GM21447 (cell line): ENCODE measurements around the gene TTC21B.
"Not testable (repeated sequence)": the region's sequence is repeated elsewhere in the genome, so short reads cannot be mapped to it uniquely, and the experiment has no call there.

ENCODE experiments used
- ATAC-seq: cut with Tn5 transposase; IDR thresholded peaks from one replicate; pipeline ENCODE4 v1.9.1; 2021; ENCODE audit not compliant: unreplicated experiment

Gene TTC21B

DNA sequence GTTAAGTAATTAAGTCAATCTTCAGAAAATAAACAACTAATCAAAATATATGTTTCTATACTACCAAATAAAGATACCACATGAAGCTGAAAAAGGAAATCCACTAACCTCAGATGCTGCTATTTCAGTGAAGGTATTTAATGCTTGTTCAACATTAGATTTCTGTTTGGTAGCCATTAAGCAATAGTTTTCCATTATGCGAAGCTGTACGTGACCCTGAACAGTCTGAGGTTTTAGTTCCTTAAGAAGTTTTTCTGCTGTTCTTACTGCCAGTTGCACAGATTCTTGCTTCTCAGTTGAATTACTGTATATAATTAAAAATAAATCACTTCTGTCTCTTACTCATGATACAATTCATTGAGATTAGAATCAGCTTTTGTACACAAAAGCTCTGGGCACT lies 65.4 kb downstream of the TTC21B start:
- no peak for ATAC-seq

DNA sequence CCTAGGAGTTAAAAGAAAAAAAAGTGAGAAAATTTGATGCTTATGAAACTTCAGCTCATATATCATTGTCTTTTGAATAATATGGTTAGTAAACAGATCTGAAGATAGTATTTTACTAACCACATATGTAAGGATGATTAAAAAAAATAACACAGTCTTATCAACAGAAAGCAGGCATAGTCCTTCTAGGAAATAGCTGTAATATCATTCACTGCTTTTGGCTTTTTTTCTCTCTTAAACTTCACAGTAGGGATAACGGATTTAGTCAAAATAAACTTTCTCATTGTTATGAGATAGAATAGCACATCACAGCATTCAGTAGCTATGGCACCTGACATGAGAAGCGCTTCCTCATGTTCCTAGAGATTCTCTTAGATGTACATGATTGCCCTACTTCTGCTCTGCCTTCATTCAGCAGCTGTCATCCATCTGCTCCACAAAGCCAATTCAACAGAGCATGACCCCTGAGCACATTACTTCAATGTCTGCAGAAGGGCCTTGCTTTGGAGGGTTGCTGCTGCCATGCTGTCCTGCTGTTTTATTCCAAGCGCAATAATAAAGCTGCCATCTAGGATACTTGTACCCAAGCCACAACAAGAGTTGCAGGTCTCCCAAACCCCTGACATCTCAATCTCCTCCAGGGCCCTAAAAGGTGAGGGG lies 67.0 kb downstream of the TTC21B start:
- ATAC-seq, result no peak

DNA sequence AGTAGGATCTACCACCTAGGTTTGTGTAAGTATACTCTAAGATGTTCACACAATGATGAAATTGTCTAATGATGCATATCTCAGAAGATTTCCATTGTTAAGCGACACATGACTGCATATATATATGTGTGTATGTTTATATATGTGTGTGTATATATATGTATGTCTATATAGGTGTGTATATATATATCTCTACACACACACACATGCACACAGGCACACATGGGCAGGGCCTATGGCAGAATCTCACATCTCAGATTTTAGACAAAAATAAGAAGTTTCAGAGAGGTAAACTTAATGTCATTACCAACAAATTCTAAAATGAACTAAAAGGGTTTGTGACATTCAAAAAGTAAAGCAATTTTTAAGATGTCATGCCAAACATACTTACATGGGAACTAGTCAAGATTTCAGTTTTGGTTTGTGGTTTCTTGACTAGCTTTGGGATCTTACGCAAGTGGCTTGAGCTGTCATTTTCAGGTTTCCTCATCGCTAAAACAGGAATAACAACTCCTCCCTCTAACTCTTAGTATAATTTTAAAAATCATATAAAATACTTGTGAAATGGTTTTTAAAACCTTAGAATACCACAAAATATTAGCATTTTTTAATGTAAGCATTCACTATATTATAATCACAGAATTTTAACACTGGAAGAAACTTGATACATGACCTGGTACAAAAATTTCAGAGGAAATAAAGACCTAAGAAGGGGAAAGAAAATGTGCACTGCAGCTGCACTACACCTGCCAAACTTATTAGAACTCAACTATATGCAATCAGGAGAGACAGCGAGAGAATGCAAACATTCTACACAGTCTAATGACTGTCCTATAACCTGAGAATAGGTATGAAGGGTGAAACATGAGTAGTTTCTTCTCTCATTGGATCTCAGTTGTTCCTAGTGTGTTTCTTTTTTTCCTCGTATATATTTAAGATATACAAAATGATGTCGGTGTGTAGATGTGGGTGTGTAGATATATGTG lies 75.7 kb downstream of the TTC21B start:
- peak; percentile 76 for ATAC-seq

DNA sequence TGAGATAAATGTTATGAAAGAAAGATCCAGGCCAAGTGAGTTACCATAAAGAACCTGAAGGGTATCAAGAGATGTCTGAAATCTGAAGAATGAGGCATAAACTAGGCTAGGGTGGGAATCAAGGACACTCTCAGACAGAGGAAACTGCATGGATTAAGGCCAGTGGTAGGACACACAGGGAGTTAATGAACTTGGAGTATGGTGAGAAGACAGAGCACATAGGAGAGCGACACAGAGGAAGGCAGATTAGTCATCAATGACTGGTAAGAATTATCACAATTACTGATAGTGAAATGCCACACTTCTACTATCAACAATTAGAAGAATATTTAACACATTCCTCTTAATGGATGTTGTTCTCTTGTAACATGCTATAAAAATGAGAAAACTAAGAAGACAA lies 76.9 kb downstream of the TTC21B start:
- no peak for ATAC-seq

DNA sequence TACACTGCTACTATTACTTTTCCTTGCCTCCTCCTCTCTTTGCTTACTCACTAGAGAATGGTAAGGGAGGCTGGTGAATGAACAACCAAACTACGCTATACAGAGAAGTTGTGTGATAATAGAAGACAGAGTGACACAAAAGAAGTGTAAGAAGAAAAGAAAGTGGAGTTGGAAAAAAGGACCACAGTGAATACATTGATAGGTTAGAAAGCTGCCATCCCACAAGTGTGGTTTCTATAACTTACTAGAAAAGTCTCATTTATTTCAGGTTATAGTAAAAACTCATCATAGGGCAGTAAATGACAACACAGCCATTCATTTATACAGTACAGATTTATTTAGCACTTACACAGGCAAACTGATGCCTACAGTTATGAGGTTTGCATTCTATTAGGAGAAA lies 77.3 kb downstream of the TTC21B start:
- ATAC-seq, result no peak

DNA sequence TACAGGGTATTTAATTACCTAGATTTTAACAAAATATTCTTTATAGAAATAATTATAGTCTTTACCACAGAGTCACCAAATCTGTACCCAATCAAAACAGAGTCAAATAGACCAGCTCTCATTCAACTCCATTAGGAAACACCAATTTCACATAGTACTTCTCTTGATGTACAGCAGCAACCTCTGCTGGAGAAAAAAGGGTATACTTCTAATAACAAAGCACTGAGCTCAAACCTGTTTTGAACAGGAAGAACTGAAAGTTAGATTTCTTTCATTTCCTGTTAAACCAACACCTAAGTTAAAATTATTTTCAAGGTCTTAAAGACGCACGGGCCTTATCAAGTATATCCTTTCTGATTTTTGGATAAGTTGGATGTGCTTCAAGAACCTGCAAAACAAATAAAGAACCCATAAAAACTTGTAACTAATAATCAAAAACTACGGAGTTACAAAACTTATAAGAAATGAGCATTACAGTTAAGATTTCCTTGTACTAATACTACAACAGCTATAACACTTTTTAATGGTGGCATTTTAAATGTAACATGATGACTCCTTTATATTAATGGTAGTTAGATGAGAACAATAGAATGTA lies 79.0 kb downstream of the TTC21B start:
- peak; percentile 89 for ATAC-seq

DNA sequence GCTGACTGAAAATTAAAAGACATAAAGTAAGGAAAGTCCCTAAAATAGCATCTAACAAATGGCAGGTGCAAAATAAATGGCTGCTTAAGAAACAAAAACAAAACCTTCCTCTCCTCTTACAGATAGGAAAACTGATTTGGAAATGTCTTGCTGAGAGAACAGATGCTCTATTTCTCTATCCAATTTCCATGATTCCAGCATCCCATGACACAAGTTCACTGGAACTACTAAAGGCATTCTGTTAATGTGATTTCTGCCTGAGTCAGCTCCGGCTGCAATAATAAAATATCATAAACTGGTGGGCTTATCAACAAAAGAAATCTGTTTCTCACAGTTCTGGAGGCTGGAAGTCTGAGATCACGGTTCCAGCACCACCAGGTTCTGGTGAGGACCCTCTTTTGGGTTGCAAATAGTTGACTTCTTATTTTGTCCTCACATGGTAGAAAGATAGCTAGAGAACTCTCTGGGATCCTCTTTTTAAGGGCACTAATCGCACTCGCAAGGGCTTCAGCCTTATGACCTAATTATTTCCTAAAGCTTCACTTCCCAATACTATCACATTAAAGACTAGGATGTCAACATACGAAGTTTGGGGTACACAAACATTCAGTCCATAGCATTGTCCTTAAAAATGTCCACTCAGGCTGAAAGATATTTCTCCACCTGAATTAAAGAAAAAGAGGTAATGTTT lies 81.3 kb downstream of the TTC21B start:
- ATAC-seq, result no peak

DNA sequence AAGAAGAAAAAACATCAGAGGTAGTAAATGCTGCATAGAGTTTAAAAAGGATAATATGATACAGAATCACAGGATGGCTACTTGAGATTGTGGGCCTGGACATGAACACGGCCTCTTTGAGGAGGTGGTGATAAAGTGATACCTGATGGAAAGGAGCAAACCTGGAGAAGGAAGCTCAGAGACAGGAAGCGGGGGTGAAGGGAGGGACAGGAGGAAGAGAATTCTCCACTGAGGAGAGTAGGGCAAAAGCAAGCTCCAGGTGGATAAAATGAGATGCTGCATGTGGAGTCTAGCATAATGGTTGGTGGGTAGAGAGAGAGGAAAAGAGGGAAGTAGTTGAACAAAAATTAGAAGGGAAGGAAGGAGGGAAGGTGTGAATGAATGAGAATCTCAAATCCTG lies 82.6 kb downstream of the TTC21B start:
- ATAC-seq, result no peak

DNA sequence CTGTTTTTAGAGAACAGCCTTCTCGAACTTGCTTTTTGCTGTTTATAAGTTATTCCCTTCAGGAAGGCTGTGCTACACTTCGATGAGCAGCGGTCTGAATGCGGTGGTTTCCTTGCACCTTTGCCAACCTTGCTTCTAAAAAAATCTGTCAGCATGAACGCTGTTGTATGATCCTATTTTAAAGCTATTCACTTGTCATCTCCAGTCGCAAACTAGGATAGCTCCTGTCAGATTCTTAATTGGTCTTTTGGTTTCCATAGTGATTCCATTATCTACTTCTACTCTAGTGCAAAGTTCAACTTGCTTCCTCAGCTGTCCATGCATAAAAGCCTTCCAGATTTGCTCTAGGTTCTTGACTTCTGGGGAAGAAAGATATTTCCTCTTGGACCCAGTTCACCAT lies 83.2 kb downstream of the TTC21B start:
- no peak for ATAC-seq

DNA sequence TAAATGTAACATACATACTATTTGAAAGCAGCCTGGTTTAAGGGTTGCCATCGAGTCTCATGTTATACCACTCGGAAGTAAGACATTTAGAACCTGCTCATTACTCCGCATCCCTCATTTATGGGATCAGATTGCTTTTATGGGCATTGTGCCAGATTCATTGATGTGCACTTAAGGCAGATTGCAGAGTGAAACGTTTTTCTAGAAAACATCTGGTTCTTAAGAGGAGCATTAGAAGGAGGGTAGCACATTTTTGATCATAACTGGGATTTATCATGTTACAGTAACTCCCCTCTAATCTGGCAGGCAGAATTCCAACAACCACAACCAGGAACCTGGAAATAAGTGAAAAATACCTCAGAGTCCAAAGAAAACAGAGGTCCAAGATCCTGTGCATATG lies 85.4 kb downstream of the TTC21B start:
- ATAC-seq, result no peak

DNA sequence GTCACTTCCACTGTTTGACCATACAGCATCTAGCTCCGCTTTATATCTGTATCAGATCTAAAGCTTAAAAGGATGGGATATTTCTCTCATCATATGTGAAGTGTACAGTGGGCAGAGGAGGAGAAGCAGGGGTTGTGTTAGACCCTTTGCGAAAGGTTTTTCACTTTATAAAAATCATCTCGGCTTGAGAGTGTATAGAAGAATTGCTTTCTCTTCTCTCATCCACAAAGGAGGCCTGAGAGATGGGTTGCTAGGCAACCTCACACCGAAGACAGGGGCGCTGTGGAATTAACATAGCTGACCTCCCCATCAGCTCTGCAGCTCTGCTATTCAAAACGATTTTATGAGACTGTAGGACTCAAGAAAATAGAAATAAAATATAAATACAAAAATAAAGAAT lies 89.3 kb downstream of the TTC21B start:
- ATAC-seq, result peak; percentile 2

DNA sequence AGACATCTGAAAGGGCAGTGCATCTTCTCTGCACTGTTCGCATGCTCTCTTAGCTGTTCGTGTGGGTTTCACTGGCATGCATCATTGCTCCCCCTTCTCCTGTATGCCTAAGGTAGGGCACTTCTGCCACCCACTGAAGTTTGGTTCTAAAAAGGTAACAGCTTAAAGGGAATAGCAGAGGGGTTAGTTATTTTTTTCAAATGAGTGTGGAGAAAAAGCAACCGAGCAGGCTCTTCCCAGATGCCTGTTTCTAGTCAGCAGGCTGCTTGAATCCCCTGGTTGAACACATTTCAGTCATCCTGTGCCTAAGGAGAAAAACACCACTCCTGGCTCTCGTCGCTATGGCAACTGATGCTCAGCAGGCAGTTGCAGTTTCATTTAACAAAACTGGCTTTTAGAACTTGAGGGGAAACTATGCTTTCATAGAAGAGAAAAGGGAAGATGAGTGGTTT lies 89.7 kb downstream of the TTC21B start:
- ATAC-seq, result peak; percentile 85

DNA sequence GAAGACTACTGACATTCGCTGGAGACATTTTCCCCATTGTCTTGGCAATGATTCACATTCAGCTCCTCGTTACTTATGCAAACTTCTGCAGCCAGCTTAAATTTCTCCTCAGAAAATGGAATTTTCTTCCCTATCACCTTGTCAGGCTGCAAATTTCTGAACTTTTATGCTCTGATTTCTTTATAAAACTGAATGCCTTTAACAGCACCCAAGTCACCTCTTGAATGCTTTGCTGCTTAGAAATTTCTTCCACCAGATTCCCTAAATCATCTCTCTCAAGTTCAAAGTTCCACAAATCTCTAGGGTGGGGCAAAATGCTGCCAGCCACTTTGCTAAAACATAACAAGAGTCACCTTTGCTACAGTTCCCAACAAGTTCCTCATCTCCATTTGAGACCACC lies 92.5 kb downstream of the TTC21B start:
- ATAC-seq, result not testable (repeated sequence)

DNA sequence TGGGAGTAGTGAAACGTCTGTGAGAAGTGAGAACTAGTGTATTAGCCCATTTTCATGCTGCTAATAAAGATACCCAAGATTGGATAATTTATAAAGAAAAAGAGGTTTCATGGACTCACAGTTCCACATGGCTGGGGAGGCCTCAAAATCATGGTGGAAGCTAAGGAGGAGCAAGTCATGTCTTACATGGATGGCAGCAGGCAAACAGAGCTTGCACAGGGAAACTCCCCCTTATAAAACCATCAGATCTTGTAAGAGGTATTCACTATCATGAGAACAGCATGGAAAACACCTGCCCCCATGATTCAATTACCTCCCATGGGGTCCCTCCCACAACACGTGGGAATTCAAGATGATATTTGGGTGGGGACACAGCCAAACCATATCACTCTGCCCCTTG lies 93.9 kb downstream of the TTC21B start:
- not testable (repeated sequence) for ATAC-seq

DNA sequence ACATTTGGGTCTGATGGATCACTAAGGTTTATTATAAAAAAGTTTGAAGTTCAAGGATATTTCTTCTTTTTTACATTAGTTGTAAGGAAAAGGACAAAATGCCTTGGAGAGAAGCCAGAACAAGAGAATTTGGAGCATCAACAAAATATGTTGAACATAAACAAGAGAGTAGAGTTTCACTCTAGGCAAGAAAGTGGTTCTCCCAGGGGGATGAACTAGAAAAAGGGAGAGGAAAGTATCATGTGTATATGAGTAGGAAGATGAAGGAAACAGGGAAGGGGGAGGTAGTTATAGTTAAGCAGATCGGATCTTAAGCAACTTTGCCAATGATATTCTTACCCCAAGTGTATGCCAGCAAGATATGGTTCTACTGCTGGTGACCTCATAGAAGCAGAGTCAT lies 95.7 kb downstream of the TTC21B start:
- ATAC-seq, result no peak

DNA sequence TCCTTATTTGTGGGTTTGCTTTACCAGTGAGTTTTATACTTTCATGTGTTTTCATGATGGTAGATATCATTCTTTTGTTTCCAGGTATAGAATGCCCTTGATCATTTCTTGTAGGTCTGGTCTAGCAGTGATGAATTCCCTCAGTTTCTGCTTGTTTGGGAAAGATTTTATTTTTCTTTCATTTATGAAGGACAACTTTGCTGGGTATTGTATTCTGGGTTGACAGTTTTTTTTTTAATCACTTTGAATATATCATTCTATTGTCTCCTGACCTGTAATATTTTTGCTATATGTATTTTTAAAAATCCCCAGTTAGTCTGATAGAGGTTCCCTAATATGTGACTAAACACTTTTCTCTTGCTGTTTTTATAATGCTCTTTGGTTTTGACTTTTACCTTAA lies 101.2 kb downstream of the TTC21B start:
- no peak for ATAC-seq

DNA sequence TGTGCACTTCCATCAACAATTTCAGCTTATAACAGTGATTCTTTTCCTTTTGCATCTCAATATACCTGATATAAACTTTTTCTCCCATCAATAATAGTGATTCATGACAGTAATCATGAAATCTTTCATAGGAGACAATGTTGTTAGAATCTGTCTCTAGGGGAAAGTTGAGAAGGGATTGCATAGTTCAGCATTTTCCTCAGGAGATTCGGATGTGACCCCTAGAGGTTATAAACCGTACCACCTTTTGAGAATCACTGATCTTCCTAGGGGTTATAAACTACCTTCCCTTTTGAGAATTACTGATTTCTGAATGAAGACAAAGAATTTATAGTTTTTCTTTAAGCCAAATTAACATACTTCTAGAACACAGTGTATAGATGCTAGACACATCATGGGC lies 106.6 kb downstream of the TTC21B start:
- no peak for ATAC-seq

DNA sequence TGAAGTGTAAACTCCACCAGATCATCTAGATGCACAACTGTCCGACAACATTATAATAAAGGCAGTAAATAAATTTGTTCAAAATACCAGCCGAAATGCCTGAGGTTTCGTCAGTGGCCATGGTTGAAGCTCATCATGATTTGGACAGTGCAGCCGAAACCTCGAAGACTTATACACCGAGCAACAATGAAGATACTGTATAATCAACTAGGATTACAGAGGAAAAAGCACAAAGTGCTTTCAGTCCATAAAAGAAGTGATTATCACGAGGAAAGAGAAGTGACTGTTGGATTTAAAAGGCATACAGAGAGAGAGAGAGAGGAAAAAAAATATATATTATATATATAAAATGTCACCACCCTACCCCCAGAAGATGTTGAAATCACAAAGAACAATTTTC lies 107.5 kb downstream of the TTC21B start:
- ATAC-seq, result no peak

DNA sequence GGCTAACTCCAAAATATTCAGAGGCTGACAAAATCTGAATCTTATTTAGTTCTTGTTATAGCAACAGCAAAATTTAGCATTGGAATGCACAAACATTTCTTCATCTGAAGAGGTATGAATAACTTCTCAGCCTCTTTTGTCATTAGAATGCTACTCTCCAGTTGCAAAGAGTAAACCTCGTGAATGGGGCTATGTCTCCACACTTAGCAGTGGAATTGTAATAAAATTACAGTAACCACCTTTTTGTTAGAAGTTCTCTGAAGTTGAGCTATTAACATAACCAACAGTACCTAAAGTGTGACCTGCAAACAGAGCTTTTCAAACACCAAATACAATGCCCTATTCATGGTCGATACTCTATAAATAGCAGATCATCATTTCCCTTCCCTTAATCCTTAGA lies 109.4 kb downstream of the TTC21B start:
- no peak for ATAC-seq

DNA sequence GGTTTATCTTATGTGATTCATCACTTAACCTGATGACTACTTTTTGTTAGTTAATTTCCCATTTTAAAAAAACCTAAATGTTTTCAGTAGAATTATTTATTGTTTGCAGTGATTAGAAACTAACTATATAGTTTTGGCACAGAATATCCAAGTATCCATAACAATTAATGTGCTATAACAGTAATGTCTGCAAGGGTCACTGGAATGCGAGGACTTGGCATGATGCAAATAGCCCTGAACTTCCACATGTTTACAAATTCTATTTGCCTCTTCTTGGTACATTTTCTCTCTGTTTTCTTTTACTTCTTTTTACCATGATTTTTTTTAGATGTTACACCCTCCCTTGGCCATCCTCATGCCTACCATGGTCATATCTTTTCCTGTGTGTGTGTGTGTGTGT lies 110.2 kb downstream of the TTC21B start:
- no peak for ATAC-seq

DNA sequence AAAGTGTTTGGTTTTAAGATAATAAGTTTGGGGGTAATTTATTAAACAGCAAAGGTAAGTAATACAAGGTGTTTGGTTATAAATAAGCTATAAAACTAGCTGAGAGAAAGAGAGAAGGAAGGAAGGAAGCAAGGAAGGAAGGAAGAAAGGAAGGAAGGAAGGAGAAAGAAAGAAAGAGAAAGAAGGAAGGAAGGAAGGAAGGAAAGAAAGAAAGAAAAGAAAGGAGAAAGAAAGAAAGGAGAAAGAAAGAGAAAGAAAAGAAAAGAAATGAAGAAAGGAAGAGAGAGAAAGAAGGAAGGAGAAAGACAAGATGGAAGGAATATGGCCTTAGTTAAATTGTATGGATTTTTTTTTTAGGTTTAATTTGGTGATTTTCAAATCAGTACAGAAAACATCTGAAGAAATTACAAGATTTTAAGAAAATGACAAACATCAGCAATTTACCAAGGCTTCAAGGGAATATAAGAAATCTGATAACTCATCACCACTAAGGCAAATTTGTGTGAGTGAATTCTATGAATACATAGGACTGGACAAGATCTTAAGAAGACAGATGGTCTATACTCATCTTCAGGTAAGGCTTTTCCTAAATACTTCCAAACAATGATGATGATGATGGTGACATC lies 113.1 kb downstream of the TTC21B start:
- ATAC-seq, result no peak
